ENCODE results near the gene ANKRD34A. TPM values are rescaled to one million over a fixed set of nuclear protein-coding genes. Genes with fewer than 3 reads are reported as not detected.

Gene ANKRD34A
- total and polyA plus RNA-seq, 2 of the 8 experiments (the other 6 are each of a cell fraction or from before 2014, with no cell fraction given), result 0.15 to 0.20 TPM

- no peak overlapping the region for H2BK12ac ChIP-seq (ENCODE audit: low read depth, low read length)
- ChIA-PET CTCF (ENCODE audit: partially characterized antibody) (interaction anchor here (0.9 to 2.1 kb wide), 5 partner anchors 15 to 69 kb away, joined by 3 to 5 read pairs (median 4); partner anchors contain the start of gene RBM8A), POLR2A (ENCODE audit: partially characterized antibody) (interaction anchor here (1.2 to 1.7 kb wide), 4 partner anchors 26 to 110 kb away, joined by 3 to 5 read pairs (median 3); no protein-coding TSS in a partner anchor)
- no peaks in the 10 kb centered on the region for H4K20me1 ChIP-seq (replicated peaks in 1 of 2; ENCODE audit: control insufficient read depth in 1 of 2, insufficient read depth in 2 of 2, low read length in 2 of 2)
- no peaks in the 10 kb centered on the region for H3K36me3 ChIP-seq (ENCODE audit: control insufficient read depth in 2 of 4, insufficient read depth in 4 of 4, low read length in 3 of 4)
- no peak overlapping the region for H3K9ac ChIP-seq (replicated peaks in 1 of 4; ENCODE audit: extremely low read depth in 1 of 4, low read depth in 3 of 4, low read length in 3 of 4)
- no peak overlapping the region for H2BK20ac ChIP-seq (ENCODE audit: low read length)
- no peak for TF ChIP-seq CBX5 (IDR thresholded peaks at IDR 0.05; ENCODE audit: low read depth, low read length)
- TF ChIP-seq HDAC2 (IDR thresholded peaks at IDR 0.05; ENCODE audit: borderline replicate concordance in 1 of 2, low read depth in 2 of 2, low read length in 2 of 2), result no peak
- no peak for TF ChIP-seq ATF2 (IDR thresholded peaks at IDR 0.05; ENCODE audit: low read length)
- no peak for TF ChIP-seq SIX5 (IDR thresholded peaks at IDR 0.05; ENCODE audit: low read depth, low read length)
- no peak for TF ChIP-seq SRF (IDR thresholded peaks at IDR 0.05; ENCODE audit: low read depth, low read length)
- no peak for TF ChIP-seq E2F6 (IDR thresholded peaks at IDR 0.05)
- no peak for TF ChIP-seq MAX (IDR thresholded peaks at IDR 0.05)
- no peak for TF ChIP-seq YY1 (IDR thresholded peaks at IDR 0.05; ENCODE audit: low read depth, low read length)
- H3K27me3 ChIP-seq (replicated peaks in 1 of 4; ENCODE audit: control insufficient read depth in 3 of 4, extremely low read depth in 1 of 4, insufficient read depth in 3 of 4, low read length in 3 of 4), result no peaks in the 10 kb centered on the region
- no peak overlapping the region for H2BK120ac ChIP-seq (replicated peaks; ENCODE audit: low read depth, low read length)
- no peak for DNase-seq (ENCODE audit: low read depth in 1 of 2, low spot score in 2 of 2)
- H3K23me2 ChIP-seq (ENCODE audit: low read depth, low read length), result no peaks in the 10 kb centered on the region
- 94% methylated on average over 6 of the region's 6 CpGs; no CpG with 5 or more reads in 1 of the 2 experiments for WGBS, 2 experiments (ENCODE audit: extremely low coverage in 1 of 2, insufficient coverage in 1 of 2, insufficient read length in 1 of 2, insufficient replicate concordance in 2 of 2, low coverage in 1 of 2, low lambda C conversion rate in 2 of 2, missing lambda C conversion rate in 1 of 2)
- H2AFZ ChIP-seq (ENCODE audit: low read length), result no peak overlapping the region
- H3K18ac ChIP-seq (ENCODE audit: extremely low read depth, low read length), result no peak overlapping the region
- peaks cover 0 to 6% (median 2%) of the 10 kb centered on the region in 4 experiments; a peak in 4 of 7 replicates for H3K4me1 ChIP-seq (replicated peaks in 1 of 4; ENCODE audit: control insufficient read depth in 3 of 4, insufficient read depth in 4 of 4, low read length in 3 of 4)
- no peak overlapping the region for H3K4me2 ChIP-seq (ENCODE audit: insufficient read depth in 1 of 2, low read depth in 2 of 2, low read length in 2 of 2)
- no peak overlapping the region for H4K5ac ChIP-seq (ENCODE audit: insufficient read length, low read depth, low read length)
- H4K8ac ChIP-seq (ENCODE audit: extremely low read depth, insufficient read depth, low read length), result no peak overlapping the region
- no peaks in the 10 kb centered on the region for H3K79me1 ChIP-seq (ENCODE audit: low read depth, low read length)
- H4K91ac ChIP-seq (replicated peaks; ENCODE audit: insufficient read length, low read length), result no peak overlapping the region
- FAIRE-seq, result no peak
- no peaks in the 10 kb centered on the region for H3K79me2 ChIP-seq (ENCODE audit: control insufficient read depth in 1 of 2, insufficient read depth in 2 of 2, low read length in 2 of 2)
- H3K27ac ChIP-seq (ENCODE audit: low read depth, low read length), result no peak overlapping the region
- H2BK5ac ChIP-seq (ENCODE audit: low read depth, low read length), result no peak overlapping the region
- no peak overlapping the region for H3K23ac ChIP-seq (ENCODE audit: insufficient read length)
- no peak overlapping the region for H2AK5ac ChIP-seq (ENCODE audit: low read depth, low read length)
- H3K14ac ChIP-seq (ENCODE audit: insufficient read length), result no peak overlapping the region
- H2BK15ac ChIP-seq (ENCODE audit: low read length), result no peak overlapping the region
- no peaks in the 10 kb centered on the region for H3K9me3 ChIP-seq (ENCODE audit: insufficient read depth in 2 of 2, low read depth in 1 of 2, low read length in 1 of 2)
- no peak overlapping the region for H3K56ac ChIP-seq (replicated peaks; ENCODE audit: insufficient read length, low read depth, low read length)
- H3K4me3 ChIP-seq (ENCODE audit: extremely low read depth in 1 of 4, insufficient read depth in 2 of 4, low read depth in 3 of 4, low read length in 4 of 4), result no peak overlapping the region
- H3K4ac ChIP-seq (replicated peaks; ENCODE audit: insufficient read length, low read depth, low read length), result no peak overlapping the region
These were observed 21.5 kb downstream of the ANKRD34A start for GRCh38 chr1:145942871-145943270.

All from H1 (cell line).